GM21381 (cell line): ENCODE results near the gene TBX10.

Experiments
- ATAC-seq: cut with Tn5 transposase; IDR thresholded peaks from one replicate; pipeline ENCODE4 v1.9.1; 2021; ENCODE audit warnings: mild to moderate bottlenecking, moderate library complexity; ENCODE audit not compliant: unreplicated experiment

The TBX10 gene

GRCh38 chr11:67581469-67581868 lies 58.1 kb downstream of the TBX10 start:
- ATAC-seq = no peak
